Panc1 (cell line): Measurements from ENCODE around the gene MGAT5.

Experiments
- CTCF ChIP-seq: fragments of 450-650 bp; IDR thresholded peaks from 2 replicates; pipeline ENCODE4 v1.5.1; 2017; ENCODE audit warnings: mild to moderate bottlenecking
- POLR2AphosphoS5 ChIP-seq: IDR thresholded peaks from 2 replicates; pipeline ENCODE4 v1.6.1; 2012; ENCODE audit warnings: mild to moderate bottlenecking, low read depth, low read length, moderate library complexity
- REST ChIP-seq, 2 experiments: IDR thresholded peaks; 2 replicates each; pipeline ENCODE4 v1.6.1; 2011 to 2012; ENCODE audit warnings: low read depth in 2 of 2, control low read depth in 1 of 2, low read length in 1 of 2, mild to moderate bottlenecking in 1 of 2, moderate library complexity in 1 of 2; ENCODE audit not compliant: insufficient read depth in 1 of 2
- SIN3A ChIP-seq: IDR thresholded peaks from 2 replicates; pipeline ENCODE4 v1.6.1; 2012; ENCODE audit warnings: low read depth, mild to moderate bottlenecking, low read length, moderate library complexity, borderline replicate concordance; ENCODE audit not compliant: insufficient read depth
- TCF7L2 ChIP-seq: IDR thresholded peaks from 2 replicates; pipeline ENCODE4 v1.6.1; 2011; ENCODE audit warnings: mild to moderate bottlenecking, low read depth, low read length, inconsistent platforms

GRCh38 chr2:134451347-134451630, 197.4 kb downstream of the MGAT5 start:
- TF ChIP-seq CTCF (no peak), REST (IDR thresholded peaks at IDR 0.05; ENCODE audit: insufficient read depth in 1 of 2, low read depth in 2 of 2, low read length in 1 of 2) (no peak), POLR2AphosphoS5 (no peak), TCF7L2 (no peak), SIN3A (no peak)
